ENCODE data around the gene IRF1.

The IRF1 gene

DNA sequence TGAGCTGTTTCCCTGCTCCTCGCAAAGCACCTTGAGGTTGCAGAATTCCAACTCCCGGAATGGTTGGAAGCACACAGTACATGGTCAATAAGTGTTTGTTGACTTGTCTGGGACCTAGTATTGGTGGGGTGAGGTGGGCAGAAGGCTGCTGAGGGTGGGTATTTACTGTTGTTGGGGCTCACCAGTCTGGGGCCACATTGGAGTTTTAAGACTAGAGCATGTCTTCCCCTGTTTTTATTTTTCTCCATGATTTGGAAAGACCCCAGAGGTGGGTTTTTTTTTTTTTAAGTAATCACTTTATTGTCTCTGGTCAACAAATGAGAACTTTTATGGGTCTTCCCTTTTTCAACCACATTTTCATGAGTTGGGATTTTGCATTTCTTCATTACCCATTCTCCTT is 55.1 kb downstream of the IRF1 start:
- no peak for FAIRE-seq

DNA sequence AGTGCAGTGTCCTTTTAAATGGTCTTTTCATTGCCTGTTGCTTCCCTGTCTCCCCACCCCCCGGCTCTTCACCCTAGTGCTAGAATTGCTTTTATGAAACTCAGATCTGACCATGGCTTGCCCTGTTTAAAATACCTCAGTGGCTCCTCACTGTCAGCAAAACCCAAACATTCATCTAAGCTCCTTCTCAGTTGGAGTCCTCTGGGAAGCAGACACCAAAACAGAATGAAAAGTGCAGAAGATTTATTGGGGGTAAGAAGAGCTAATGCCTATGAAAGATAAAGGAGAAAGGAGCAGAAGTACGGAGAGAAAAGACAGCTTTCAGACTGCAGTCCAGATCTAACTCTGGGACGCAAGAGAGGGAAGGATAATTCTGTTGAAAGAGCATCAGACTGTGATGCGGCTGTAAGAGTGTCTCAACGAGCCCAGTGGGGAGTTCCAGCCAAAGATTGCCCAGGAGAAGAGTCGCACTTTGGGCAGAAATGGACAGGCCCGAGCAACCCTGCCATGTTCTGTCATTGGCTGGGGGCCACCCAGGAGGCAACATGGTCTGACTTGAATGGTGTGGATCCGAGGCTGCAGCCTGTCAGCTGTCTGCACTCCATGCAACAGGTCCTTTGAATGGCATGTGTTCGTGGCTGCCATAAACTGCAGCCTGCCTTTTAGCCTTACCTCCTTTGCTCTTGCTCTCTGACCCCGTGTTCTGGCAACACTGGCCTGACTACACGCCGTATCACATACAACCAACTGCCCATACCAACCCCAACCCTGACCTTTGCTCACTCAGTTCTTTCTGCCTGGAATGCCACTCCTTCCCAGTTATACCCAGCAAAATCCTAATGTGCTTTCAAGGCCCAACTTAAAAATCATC is 55.9 kb downstream of the IRF1 start:
- FAIRE-seq, result no peak

DNA sequence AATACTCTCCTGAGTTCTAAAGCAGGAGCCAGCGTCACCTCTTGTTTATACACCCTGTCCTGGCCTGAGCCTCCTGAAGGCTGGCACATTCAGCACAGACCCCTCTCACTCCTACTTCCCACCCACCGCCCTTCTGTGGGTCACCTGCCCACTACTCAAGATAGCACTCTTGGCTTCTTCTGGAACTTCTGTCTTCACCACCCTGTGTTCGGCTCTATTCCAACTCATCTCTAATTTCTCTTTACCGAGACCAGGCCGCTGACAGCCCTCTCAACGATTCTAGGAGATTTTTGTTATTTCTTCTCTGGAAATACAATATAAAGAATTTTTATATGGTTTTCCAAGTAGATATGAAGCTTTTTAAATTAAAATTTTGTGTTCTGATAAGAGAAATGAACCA is 57.4 kb downstream of the IRF1 start:
- FAIRE-seq, result no peak

DNA sequence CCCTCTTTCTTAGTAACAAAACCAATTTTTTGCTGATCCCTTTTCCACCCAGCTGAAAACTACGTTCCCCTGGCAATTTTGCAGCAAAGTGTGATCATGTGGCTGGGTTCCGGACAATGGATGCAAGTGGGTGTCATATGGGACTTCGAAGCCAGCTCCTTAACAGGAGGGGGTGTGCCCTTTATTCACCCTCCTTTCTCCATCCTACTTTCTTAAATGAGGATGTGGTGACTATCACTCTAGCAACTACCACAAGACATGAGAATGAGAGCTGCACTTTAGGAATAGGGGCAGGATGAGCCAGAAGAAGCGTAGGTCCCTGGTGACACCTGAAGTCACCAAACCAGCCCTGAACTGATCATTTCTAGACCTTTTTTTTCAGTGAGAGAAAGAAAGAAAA is 58.9 kb downstream of the IRF1 start:
- FAIRE-seq, result no peak
